Left ventricle myocardium inferior (tissue), 1 donor: ENCODE results near the gene DLEC1. TPM values are rescaled to one million over a fixed set of nuclear protein-coding genes. Genes with fewer than 3 reads are reported as not detected.

Source experiments
- DNase-seq: peaks from one replicate; pipeline ENCODE4 v3.0.0-alpha.2; 2020
- H3K27ac ChIP-seq: fragments of 200-600 bp; replicated peaks from 2 replicates; pipeline ENCODE4 v1.8.0; 2021
- H3K27me3 ChIP-seq: fragments of 200-600 bp; 2 replicates; pipeline ENCODE4 v1.8.0; 2021; ENCODE audit warnings: low read depth
- H3K36me3 ChIP-seq: fragments of 200-600 bp; 2 replicates; pipeline ENCODE4 v1.8.0; 2021
- H3K4me1 ChIP-seq: fragments of 200-600 bp; 2 replicates; pipeline ENCODE4 v1.8.0; 2021
- H3K4me3 ChIP-seq: fragments of 200-600 bp; 2 replicates; pipeline ENCODE4 v1.8.0; 2021; ENCODE audit warnings: mild to moderate bottlenecking, moderate library complexity
- H3K9me3 ChIP-seq: fragments of 200-600 bp; replicated peaks from 2 replicates; pipeline ENCODE4 v1.8.0; 2021
- intact Hi-C: fragments of 100-400 bp; cut with micrococcal nuclease; formaldehyde crosslinking; loops from one replicate; pipeline ENCODE4 v1.11.0; 2022
- total RNA-seq: library from RNA; stranded (reverse); fragmentation: NEBNext Ultra II Directional; extraction: Animal tissue kit (Norgen Biotek cat#: 25700); gene quantifications from one replicate; pipeline ENCODE4 v1.2.1, GENCODE V29; 2021
- TF ChIP-seq, protein P1 (sequence below): fragments of 200-600 bp; IDR thresholded peaks from 2 replicates; pipeline ENCODE4 v1.8.0; 2021; ENCODE audit warnings: antibody characterized with exemption, mild to moderate bottlenecking, borderline replicate concordance
- donor health status: DM: no; HTN: yes; CAD: no; lungs with severe emphysema.

Gene DLEC1
- total RNA-seq, 1 donor from 2014 or later, result 0.08 TPM

DNA sequence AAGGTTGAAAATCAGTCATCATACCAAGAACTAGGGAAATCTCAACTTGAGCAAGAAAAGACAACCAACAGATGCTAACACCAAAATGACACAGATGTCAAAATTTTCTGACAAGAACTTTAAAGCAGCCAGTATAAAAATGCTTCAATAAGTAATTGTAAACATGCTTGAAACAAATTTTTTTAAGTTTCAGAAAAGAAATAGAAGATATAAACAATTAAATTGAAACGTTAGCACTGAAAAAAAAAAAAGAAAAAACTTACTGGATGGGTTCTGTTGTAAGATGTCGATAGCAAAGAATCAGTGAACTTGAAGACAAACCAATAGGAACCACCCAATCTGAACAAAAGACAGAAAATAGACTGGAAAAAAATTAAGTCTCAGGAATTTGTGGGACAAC, 107.5 kb downstream of the DLEC1 start:
- DNase-seq, result no peak
- H3K36me3 ChIP-seq, result peaks cover 8% of the 10 kb centered on the region
- H3K4me1 ChIP-seq, result no peaks in the 10 kb centered on the region
- H3K27me3 ChIP-seq, result no peaks in the 10 kb centered on the region
- peaks cover 17% of the 10 kb centered on the region for H3K9me3 ChIP-seq
- intact Hi-C loops, result no loop called here
- no peak overlapping the region for H3K27ac ChIP-seq
- no peak overlapping the region for H3K4me3 ChIP-seq
- TF ChIP-seq, protein P1, sequence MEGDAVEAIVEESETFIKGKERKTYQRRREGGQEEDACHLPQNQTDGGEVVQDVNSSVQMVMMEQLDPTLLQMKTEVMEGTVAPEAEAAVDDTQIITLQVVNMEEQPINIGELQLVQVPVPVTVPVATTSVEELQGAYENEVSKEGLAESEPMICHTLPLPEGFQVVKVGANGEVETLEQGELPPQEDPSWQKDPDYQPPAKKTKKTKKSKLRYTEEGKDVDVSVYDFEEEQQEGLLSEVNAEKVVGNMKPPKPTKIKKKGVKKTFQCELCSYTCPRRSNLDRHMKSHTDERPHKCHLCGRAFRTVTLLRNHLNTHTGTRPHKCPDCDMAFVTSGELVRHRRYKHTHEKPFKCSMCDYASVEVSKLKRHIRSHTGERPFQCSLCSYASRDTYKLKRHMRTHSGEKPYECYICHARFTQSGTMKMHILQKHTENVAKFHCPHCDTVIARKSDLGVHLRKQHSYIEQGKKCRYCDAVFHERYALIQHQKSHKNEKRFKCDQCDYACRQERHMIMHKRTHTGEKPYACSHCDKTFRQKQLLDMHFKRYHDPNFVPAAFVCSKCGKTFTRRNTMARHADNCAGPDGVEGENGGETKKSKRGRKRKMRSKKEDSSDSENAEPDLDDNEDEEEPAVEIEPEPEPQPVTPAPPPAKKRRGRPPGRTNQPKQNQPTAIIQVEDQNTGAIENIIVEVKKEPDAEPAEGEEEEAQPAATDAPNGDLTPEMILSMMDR, result no peak

DNA sequence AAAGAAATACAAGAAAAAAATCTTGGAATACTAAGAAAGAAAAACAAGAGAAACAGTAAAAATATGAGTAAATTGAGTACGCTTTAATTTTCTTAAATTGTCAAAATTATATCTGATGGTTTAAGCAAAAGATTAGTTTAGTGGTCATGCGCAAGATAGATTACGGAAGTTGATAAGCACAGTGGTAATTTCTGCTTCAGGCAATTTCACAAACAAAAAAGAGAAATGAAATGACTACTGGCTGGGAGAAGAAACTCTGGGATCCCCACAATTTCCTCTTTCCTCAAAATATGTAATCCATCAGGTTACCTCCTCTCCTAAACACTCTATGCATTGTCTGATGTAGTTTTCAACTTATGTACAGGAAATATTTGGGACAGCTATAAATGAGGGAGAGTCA, 108.4 kb downstream of the DLEC1 start:
- intact Hi-C loops, result no loop called here
- no peaks in the 10 kb centered on the region for H3K4me1 ChIP-seq

DNA sequence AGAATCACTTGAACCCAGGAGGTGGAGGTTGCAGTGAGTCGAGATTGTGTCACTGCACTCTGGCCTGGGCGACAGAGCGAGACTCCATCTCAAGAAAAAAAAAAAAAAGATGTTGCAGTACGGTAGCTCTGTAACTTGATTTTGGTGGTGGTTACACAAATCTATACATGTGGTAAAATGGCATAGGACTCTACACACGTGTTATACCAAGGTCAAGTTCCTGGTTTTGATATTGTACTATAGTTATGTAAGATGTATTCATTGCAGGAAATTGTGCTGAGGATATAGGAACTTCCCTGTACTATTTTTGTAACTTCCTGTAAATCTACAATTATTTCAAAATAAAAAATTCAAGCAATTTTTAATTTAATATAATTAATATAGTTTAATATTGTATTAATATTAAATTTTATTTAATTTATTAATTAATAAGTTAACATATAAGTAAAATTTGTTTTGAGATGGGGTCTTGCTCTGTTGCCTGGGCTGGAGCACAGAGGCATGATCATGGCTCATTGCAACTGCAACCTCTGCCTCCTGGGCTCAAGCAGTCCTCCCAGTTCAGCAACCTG, 109.4 kb downstream of the DLEC1 start:
- no peaks in the 10 kb centered on the region for H3K4me1 ChIP-seq
- H3K27me3 ChIP-seq, result no peaks in the 10 kb centered on the region
- intact Hi-C loops, result no loop called here
- no peaks in the 10 kb centered on the region for H3K36me3 ChIP-seq
- no peak overlapping the region for H3K27ac ChIP-seq
- H3K4me3 ChIP-seq, result no peak overlapping the region
- TF ChIP-seq, protein P1, result no peak
- H3K9me3 ChIP-seq, result peaks cover 17% of the 10 kb centered on the region
- DNase-seq, result no peak

More for the DNA sequence above, 108.4 kb downstream of the DLEC1 start:
- H3K27ac ChIP-seq, result no peak overlapping the region
- H3K9me3 ChIP-seq, result peaks cover 17% of the 10 kb centered on the region
- DNase-seq, result no peak
- TF ChIP-seq, protein P1, result no peak
- no peak overlapping the region for H3K4me3 ChIP-seq
- no peaks in the 10 kb centered on the region for H3K36me3 ChIP-seq
- no peaks in the 10 kb centered on the region for H3K27me3 ChIP-seq

DNA sequence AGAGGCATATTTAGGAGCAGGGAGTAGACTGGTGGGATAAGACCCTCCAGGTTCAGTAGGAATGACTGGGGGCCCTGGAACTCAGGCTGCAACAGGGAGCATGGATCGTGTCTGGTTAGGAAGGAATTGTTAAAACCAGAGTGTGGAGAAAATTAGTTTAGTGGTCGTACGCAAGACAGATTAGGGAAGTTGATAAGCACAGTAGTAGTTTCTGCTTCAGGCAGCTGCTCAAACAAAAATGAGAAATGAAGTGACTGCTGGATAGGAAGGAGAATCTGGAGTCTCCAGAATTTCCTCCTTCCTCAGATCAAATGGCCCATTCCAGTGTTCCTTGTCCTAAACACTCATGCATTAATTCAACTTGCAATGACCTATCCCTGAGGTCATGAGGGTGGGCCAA, 110.7 kb downstream of the DLEC1 start:
- Histone ChIP-seq H3K4me1 (no peaks in the 10 kb centered on the region), H3K36me3 (no peaks in the 10 kb centered on the region), H3K27me3 (no peaks in the 10 kb centered on the region), H3K4me3 (no peak overlapping the region), H3K9me3 (peaks cover 17% of the 10 kb centered on the region), H3K27ac (no peak overlapping the region)
- TF ChIP-seq, protein P1, result no peak
- intact Hi-C loops, result no loop called here
- DNase-seq, result no peak

GRCh38 chr3:38150780-38151528, 111.9 kb downstream of the DLEC1 start:
- intact Hi-C loops, result no loop called here
- no peak for DNase-seq
- Histone ChIP-seq H3K27ac (no peak overlapping the region), H3K9me3 (peaks cover 14% of the 10 kb centered on the region), H3K4me3 (no peak overlapping the region), H3K27me3 (no peaks in the 10 kb centered on the region), H3K4me1 (no peaks in the 10 kb centered on the region), H3K36me3 (no peaks in the 10 kb centered on the region)
- TF ChIP-seq, protein P1, result no peak
